DOHH2 (cell line): ENCODE measurements around the gene CA12.

ENCODE experiments used
- EZH2phosphoT487 ChIP-seq: fragments of 200-600 bp; sonication (generic); IDR thresholded peaks from 2 replicates; pipeline ENCODE4 v1.6.1; 2017; ENCODE audit warnings: borderline replicate concordance, mild to moderate bottlenecking, antibody characterized with exemption, low read length, moderate library complexity, mixed read lengths
- TF ChIP-seq, protein P1 (sequence below): fragments of 200-600 bp; sonication (generic); IDR thresholded peaks from one replicate; pipeline ENCODE4 v1.5.1; 2014; ENCODE audit warnings: antibody characterized with exemption, mild to moderate bottlenecking, low read depth, low read length; ENCODE audit not compliant: poor library complexity, severe bottlenecking

DNA sequence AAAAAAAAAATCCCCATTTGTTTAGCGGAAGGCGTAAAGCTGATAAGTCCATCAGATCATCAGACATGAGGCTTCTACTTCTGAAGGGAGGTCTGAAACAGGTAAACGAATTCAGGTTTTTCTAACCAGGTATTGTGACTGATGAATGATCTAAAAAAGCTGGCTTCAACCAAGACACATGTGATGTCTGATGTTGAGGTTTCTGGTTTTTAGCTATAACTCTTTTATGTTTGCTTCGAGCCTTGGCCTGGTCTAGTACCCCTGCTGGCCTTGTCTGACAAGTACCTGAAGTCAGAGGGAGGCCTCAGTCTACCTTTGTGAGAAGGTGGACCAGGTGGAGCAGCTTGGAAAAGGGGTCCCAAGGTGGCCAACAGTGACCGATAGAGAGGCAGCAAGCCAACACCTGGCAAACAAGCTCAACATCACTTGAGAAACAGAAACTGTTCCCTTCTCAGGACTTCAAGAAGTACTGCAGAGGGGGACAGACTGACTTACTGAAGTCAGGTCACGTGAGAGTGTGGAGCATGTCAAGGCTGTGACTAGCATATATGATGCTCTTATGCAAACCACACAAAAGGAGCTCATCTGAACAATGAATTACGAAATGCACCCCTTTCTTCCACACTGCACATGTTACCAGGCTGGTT lies 33.0 kb upstream of the CA12 start:
- TF ChIP-seq, protein P1, sequence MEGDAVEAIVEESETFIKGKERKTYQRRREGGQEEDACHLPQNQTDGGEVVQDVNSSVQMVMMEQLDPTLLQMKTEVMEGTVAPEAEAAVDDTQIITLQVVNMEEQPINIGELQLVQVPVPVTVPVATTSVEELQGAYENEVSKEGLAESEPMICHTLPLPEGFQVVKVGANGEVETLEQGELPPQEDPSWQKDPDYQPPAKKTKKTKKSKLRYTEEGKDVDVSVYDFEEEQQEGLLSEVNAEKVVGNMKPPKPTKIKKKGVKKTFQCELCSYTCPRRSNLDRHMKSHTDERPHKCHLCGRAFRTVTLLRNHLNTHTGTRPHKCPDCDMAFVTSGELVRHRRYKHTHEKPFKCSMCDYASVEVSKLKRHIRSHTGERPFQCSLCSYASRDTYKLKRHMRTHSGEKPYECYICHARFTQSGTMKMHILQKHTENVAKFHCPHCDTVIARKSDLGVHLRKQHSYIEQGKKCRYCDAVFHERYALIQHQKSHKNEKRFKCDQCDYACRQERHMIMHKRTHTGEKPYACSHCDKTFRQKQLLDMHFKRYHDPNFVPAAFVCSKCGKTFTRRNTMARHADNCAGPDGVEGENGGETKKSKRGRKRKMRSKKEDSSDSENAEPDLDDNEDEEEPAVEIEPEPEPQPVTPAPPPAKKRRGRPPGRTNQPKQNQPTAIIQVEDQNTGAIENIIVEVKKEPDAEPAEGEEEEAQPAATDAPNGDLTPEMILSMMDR, result no peak
- no peak for TF ChIP-seq EZH2phosphoT487
